Measurements from ENCODE around the gene ETV3L.

DNA sequence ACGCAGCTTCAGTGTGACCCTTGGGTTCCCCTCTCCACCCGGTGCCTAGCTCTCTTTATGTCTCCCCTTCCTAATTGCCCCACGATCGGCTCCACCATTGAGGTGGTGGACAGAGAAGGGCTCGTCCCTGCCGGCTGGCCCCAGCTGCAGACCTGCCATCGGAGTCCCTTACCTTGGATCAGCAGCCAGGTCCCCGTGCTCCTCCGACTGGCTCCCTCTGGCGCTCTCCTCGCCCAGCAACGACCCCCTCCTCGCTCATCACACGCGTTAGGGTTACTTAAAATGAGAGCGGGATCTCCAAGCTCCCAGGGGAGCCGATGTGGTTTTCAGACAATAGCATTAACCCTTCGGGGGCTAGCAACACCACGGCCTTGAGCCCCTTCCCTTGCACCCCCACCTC, 8.1 kb upstream of the ETV3L start:
- no peak for TF ChIP-seq POLR2AphosphoS5 (IDR thresholded peaks at IDR 0.05; ENCODE audit: low read depth, low read length)
- no peak for TF ChIP-seq CTCF (IDR thresholded peaks at IDR 0.05 in 2 of 3, conservative IDR thresholded peaks at IDR 0.05 in 1 of 3; ENCODE audit: borderline replicate concordance in 1 of 3, insufficient read depth in 1 of 3, low read depth in 2 of 3, low read length in 2 of 3)
- TF ChIP-seq EZH2 (IDR thresholded peaks at IDR 0.05) = no peak
- TF ChIP-seq POLR2A (IDR thresholded peaks at IDR 0.05; ENCODE audit: borderline replicate concordance, extremely low read depth, insufficient read depth, insufficient read length) = no peak
- TF ChIP-seq, protein P1, sequence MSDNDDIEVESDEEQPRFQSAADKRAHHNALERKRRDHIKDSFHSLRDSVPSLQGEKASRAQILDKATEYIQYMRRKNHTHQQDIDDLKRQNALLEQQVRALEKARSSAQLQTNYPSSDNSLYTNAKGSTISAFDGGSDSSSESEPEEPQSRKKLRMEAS (IDR thresholded peaks at IDR 0.05) = no peak
- no peak for TF ChIP-seq REST (IDR thresholded peaks at IDR 0.05; ENCODE audit: low read depth)
- no peak for TF ChIP-seq FOSL1 (IDR thresholded peaks at IDR 0.05; ENCODE audit: low read depth)
- no peak for TF ChIP-seq JUND (IDR thresholded peaks at IDR 0.05)
- no peak for TF ChIP-seq ELF1 (IDR thresholded peaks at IDR 0.05; ENCODE audit: borderline replicate concordance, low read depth)
- TF ChIP-seq RAD21 (IDR thresholded peaks at IDR 0.05; ENCODE audit: low read depth) = no peak

All from HCT116 (cell line).